Non-pigmented ciliary epithelial cell (primary cell): ENCODE measurements around the gene GAB2.
"Not testable (repeated sequence)": the region's sequence is repeated elsewhere in the genome, so short reads cannot be mapped to it uniquely, and the experiment has no call there.

Experiments
- DNase-seq: peaks from one replicate; pipeline ENCODE4 v3.0.0-alpha.2; 2010; ENCODE audit warnings: low read depth

The GAB2 gene

DNA sequence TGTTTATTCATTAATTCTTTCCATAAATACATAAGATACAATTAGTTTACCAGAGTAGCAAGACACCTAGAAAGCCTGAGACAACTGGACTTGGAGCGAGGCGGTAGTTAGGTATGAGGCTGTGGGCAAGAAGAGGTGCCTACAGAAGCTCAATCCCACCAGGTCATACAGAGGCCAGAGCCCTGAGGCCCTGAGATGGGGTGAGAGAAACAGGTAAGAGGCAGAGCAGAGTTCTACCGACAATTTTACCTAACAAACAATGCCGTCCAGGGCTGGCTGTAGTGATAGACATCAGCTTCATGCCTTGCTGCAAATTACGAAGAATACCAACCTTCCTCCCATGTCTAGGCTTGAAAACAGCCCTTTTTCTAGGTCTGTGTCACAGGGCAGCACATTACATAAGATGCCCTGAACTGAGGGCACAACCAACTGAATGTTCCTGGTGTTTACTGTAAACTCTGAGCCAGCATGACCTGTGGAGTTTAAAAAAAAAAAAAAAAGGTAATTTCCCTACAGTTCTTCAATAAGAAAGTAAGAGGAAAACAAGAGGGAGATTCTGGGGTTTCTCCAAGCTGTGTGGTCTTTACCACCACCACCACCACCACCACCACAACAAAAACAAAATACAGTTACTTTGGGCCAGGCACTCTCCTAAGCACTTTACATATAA is 105.8 kb downstream of the GAB2 start:
- DNase-seq: no peak

DNA sequence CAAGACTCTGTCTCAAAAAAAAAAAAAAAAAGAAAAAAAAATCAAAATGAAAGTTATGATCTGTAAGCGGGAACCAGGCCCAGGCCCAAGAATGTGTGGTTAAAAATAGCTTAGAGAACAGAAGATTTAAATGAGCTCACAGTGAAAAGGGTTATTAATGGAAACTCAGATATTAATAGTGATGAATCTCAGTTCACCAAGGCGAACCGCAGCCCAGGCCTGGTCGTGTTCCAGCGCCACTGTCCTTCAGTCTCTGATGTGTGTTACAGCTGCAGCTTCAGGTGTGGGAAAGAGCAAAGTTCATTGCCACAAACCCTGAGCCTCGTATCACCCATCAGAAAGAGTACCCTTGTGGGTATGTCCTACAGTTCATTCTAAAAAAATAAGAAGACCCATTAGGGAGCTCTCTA is 107.1 kb downstream of the GAB2 start:
- DNase-seq: peak; percentile 9

DNA sequence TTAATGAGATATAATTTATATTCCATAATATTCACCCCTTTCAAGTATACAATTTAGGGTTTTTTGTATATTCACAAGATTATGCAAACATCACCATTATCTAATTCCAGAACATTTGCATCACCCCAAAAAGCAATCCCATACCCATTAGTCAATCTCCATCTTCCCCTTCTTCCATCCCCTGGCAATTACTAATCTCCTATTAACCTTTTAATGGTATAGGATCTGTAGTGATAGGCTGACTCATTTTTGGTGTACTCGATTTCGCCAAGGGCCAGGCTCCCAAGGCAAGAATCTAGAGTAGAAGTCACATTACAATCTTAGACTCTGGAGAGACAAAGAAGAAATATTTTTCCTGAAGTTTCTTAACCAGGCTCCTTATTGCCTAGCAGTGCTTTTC is 113.4 kb downstream of the GAB2 start:
- DNase-seq: no peak

DNA sequence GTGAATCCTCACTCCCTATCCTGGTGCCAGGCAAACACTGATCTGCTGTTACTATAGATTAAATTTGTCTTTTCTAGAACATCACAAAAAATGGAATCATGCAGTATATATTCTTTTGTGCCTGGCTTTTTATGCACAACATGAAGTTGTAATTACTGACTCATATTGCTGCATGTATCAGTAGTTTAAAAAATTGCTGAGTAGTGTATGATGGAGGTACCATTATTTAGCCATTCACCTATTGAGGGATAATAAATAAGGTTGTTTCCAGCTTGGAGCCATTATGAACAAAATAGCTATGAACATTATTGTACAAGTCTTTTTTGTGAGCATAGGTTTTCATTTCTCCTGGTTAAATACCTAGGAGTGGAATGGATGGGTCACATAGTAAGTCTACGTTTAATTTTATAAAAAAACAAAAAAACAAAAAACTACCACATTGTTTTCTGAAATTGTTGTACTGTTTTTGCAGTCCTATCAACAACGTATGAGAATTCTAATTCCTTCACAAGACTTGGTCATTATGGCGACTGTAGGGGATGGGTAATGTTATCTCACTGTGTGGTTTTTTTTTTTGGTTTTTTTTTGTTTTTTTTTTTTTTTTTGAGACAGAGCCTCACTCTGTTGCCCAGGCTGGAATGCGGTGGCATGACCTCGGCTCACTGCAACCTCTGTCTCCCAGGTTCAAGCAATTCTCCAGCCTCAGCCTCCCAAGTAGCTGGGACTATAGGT is 117.3 kb downstream of the GAB2 start:
- DNase-seq: no peak

DNA sequence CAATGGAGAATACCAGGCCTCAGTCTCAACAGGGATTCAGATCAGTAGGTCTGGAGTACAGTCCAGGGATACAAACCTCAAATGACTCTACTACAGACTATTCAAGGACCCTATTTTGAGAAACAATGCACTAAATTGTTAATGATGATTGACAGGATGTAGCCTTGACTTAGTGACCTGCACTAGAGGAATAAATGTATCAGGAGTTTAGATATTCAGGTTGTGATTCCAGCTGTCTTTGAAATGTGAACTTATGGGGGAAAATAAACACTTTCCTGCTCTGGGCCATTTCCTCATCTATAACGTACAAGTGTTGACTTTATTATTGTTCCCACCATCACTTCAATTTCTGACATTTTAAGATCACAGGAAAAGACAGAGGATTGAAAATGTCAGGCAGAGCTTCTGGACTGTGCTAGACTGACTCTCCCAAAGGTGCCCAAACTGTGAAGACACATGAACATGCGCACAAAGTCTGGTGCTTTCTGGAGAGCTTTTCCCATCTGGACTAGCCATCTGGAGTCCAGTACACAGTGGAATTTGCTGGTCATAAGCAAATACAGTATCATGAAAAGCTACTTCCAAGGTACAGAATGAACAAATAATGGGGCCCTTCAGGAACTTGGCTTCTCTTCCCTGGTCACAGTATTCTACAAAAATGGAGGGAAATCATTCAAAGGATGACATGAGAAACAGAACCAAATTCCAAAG is 118.5 kb downstream of the GAB2 start:
- DNase-seq: no peak

DNA sequence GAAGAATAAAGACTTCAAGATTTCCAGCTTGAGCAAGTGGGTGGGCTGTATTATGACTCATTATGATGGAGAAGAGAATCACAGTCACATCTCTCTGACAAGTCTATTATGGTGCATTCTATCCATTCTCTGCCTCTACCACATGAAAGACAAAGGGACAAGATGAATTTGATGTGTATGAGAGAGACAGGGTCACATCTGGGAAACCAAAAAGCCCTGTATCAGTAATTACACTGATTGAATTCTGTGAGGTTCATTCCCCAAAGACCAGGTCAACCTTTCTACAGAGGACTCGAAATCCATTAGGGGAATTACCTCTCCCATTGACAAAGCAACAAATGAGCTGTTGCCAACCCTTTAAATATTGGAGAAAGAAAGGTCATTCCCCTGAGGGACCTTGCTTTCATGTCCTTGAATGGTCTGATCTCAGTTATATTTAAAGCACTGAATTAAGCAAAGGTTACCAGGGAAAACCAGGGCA is 119.3 kb downstream of the GAB2 start:
- DNase-seq: no peak

DNA sequence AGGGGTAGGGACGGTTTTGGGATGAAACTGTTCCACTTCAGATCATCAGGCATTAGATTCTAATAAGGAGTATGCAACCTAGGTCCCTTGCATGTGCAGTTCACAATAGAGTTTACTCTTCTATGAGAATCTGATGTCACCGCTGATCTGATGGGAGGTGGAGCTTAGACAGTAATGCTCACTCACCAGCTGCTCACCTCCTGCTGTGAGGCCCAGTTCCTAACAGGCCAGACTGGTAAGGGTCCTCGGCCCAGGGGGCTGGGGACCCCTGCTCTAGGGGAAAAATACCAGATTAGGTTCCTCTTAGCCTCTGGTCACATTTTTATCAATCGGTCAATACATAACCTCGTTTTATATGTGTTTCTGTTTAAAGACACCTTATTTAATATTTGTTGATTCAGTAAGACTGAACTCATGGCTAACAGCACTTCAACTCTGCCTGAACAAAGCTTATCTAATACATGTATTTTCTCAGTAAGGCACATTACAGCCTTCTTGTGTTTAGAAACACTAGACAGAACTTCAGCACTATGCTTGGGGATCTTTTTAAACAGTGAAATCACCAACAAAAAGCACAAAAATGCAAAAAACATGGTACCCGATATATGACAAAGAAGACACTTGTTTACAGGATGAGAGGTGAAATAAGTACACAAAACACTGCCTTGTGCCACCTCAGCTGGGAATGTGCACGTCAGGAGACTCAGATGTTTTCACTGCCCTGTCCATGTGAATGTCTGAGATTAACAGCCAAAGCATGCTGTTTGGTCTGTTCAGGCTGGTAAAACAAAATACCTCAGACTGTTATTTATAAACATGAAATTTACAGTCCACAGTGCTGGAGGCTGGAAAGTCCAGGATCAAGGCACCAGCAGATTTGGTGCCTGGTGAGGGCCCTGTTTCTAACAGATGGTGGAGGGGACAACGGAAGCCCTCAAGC is 121.4 kb downstream of the GAB2 start:
- DNase-seq: no peak

DNA sequence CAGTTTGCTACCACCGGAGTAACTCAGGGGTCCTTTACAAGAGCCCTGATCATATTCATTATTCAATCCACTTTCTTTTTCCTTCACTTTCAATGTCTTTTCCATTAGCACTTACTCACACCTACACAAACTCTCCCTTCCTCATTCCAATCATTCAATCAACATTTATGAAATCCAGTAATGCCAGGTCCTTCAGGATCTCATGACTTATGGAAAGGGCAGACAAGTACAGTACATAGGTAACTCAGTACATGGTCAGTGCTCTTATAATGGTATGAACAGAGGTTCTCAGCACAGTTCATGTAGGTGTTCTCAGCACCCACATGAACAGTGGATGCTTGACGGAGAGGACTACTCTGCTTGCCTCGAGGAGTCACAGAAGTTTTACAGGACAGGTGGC is 122.3 kb downstream of the GAB2 start:
- DNase-seq: no peak

DNA sequence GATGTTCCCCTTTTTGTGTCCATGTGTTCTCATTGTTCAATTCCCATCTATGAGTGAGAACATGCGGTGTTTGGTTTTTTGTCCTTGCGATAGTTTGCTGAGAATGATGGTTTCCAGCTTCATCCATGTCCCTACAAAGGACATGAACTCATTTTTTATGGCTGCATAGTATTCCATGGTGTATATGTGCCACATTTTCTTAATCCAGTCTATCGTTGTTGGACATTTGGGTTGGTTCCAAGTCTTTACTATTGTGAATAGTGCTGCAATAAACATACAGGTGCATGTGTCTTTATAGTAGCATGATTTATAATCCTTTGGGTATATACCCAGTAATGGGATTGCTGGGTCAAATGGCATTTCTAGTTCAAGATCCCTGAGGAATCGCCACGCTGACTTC is 123.5 kb downstream of the GAB2 start:
- DNase-seq: not testable (repeated sequence)

DNA sequence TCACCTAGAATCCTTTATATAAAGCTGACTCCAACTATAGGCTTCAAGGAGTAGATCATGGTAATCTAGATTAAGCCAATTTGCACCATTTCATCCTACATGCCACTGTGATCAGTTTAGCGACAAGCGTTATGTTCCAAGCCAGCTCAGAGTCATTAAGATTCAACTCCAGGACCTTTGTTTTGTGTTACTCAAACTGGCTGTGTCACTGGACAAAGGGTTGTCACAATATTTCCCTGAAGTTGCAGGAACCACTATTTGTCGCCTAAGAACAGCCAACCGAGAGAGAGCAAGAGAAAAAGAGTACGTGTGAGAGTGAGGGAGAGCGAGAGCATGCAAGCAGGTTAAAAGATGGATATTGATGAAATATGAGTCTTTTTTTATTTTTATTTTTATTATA is 124.1 kb downstream of the GAB2 start:
- DNase-seq: no peak

DNA sequence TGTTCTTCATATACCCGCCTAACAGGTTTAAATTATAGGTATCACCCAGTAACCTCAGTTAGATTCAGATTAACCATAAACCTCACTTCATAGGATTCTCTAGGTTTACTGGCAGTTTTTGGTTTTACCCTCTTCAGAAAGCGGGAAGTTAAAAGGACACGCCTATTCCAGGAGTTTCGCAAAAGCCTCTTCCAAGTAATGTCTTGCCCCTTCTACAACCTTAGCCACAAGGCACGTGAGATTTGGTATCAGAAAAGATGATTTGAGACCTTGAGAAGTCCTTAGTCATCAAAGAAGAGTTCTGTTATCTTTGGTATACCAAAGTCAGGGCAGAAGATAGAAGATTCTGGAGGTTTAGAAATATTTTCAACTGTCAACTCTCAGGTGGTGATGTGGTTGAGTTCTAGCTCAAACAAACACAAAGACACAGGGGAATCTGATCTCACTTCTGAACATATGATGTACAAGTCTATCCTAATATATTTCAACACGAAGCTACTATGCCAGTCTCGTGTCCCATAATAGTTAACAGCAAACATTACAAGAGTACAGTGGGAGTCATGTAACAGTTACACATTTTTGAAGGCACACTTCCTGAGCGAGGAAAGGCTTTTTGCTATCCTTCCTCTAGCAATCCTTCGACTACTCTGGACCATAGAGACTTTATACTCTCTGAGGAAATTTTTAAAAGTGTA is 125.4 kb downstream of the GAB2 start:
- no peak for DNase-seq

DNA sequence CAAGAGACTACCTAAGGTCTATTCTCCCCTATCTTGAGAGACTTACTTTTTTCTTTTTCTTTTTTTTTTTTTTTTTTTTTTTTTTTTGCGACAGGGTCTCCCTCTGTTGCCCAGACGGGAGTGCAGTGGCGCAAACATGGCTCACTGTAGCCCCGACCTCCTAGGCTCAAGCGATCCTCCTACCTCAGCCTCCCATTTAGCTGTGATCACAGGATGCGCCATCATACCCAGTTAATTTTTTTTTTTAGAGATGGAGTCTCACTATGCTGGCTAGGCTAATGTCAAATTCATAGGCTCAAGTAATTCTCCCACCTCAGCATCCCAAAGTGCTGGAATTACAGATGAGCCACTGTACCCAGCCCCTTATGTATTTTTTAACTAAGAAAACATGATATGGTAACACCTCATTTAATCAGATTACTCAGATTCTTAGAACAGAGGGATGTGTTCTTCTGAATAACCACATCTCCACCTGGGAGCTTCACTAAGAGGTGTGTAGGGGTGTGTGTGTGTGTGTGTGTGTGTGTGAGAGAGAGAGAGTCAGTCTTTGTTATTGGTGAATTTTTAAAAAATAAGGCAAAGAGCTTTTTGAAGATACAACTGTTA is 126.0 kb downstream of the GAB2 start:
- no peak for DNase-seq

DNA sequence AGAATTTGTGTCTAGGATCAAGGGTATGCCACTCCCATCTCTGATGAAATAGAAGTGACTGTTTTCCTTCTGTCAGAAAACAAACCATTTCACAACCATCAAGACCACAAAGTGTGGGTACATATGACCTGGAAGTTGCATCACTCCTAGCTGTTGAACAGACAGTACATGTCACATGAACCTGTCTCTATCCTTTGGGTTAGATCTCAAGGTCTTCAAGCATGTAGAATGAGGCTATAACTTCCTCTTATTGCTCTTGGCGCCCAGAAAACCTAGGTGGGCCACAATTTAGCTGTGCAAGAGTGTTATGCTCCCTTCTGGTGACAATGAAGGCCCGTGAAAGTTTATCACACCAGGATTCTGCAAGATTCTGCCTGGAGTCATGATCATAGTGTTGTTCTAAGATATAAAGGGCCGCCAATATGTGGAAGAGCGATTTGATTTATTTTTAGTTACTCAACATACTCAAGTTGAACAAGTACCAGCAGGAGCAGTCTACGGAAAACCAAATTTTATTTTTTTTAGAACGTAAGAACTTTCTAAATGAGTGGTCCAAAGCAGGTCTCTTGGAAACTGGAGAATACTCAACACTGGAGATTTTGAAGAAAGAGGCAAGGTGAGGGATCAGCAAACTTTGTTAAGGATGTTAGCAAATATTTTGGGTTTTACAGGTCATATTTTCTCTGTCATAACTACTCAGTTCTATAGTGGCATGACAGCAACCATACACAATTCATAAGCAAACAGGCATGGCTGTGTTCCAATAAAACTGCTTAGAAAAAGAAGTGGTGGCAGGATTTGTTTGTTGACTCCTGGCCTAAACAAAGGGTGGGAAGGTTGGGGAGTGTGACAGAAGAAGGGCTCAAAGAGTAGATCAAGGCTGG is 127.1 kb downstream of the GAB2 start:
- DNase-seq: peak; percentile 13

DNA sequence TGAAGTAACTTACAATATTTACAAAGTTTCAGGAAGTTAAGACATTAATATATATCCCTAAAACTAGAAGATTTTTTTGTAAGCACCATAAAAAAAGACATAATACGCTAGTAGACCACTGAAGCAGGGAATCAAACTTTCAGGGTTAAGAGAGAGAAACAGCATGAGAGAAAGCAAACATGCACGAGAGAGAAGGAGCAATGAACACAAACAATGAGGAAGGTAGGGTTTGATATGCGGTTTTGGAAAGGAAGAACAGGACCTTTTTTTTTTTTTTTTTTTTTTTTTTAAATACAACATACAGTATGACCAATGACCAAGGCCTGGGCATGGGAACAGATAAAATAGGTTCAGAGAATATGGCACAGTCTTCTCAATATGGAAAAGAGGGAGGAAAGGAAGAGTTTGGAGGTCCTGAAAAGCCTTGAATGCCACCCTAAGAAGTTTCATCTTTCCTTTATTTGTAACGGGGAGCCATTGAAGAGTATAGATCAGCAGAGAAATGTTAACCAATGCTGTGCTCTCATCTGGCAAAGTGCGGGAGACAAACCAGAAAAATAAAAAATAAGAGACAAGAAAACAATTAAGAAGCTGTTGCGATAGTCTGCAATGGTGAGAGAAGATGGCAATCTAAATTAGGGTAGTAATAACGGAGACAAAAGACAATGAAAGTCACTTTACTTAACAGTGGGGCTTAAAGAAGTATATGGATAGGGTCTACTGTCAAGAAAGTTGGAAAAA is 127.9 kb downstream of the GAB2 start:
- no peak for DNase-seq

DNA sequence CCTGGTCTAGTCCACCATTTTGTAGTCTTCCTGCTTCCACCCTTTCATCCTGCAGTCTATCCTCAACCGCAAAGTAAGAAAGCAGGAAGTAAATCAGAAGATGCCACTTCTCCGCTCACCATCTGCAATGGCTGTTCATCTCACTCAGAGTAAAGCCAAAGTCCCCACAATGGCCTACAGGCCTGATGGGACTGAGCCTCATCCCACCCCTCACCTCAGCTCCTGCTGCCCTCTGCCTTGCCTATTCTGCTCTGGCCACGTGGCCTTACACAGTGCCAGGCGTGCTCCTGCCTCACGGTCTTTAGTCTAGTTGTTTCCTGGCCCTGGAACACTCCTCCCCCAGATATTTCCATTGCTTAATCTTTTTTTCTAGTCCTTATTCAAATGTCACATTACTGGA is 133.4 kb downstream of the GAB2 start:
- no peak for DNase-seq

DNA sequence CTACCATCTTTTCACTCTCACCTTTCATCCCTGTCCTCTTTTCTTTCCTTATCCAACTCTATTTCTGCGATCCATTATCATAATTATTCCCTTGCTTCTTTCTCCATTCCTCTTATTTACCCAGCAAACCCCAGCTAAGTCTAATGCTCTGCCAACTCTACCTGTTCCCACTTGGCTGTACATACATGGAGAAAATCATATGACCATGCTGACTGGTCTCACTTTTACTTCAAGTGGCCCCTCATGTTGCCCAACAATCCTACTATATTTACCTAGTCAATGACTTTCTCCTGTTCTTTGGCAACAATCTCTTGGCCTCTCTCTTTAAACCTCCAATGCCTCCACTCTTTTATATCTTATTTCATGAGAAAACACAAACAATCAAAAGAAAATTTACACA is 134.8 kb downstream of the GAB2 start:
- no peak for DNase-seq

DNA sequence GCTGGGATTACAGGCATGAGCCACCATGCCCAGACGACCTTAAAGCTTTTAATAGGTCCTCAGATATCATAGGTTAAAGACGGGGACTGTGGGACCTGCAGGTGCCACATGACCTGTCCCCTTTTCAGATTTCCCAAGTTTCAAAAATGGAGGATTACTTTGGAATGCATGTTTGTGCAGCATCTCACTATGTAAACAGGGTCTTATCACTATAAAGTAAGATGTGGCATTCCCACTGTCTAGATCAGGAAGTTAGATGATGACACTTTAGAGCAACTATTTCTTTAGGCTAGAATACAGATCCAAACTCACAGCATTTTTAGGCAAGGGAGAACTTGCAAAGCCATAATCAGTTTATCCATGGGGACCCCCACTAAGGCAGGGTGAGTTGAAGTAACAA is 136.1 kb downstream of the GAB2 start:
- no peak for DNase-seq

DNA sequence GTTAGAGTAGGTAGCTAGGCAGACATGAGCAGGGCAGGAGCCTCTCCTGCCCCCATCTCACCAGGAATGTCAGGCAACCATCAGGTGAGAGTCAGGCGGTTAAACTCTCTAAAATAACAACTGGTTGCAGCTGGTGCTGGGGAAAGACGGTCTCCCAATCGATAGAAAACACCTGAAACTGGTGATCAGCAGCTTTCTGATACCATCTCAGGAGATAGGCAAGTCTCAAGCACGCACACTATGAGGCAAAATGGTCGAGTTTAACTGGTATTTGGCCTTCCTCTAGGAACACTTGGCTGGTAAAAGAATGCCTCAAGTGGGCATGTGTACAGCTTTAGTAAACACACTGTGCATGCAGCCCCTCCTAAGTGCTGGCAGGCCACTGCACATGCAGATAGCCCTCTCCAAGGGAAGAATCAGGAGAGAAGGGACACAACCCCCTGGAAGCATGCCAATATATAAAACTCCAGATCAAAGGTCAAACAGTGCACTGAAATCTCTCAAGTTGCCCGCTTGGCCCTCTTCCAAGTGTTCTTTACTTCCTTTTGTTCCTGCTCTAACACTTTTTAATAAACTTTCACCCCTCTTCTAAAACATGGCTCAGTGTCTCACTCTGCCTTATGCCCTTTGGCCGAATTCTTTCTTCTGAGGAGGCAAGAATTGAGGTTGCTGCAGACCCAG is 140.2 kb downstream of the GAB2 start:
- DNase-seq: no peak

DNA sequence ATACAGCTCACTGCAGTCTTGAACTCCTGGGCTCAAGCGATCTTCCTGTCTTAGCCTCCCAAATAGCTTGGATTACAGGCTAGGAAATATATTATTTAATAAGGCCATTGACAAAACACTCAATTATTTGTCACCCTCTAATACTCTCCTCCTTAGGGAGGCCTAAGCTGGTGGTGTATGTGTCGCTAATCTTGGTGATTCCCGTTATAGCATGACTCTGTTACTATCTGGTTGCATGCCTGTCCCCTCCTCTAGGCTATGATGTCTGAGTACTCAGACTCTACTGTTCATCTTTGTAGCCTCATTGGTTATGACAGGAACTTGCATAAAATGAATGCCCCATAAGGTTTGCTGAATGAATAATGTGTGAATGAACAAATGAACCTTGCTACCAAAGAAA is 141.3 kb downstream of the GAB2 start:
- no peak for DNase-seq
